HepG2 (cell line): Measurements from ENCODE around the gene NEMP2. TPM values are rescaled to one million over a fixed set of nuclear protein-coding genes. Genes with fewer than 3 reads are reported as not detected.
A peak's percentile ranks its signal among the peaks of the same experiment; 100 is the strongest.

Experiments
- ATAC-seq: fragments of 200-7000 bp; cut with Tn5 transposase; 3 replicates; pipeline ENCODE4 v1.9.1; 2020; ENCODE audit warnings: mild to moderate bottlenecking, moderate library complexity
- Bru-seq: library from RNA; stranded (reverse); fragments of 400-500 nt; gene quantifications from one replicate; lab custom pipeline; 2021; lab: Mats Ljungman, UMichigan
- BruChase-seq, 2 experiments: library from RNA; stranded (reverse); fragments of 400-500 nt; gene quantifications; one replicate each; lab custom pipeline; 2021; lab: Mats Ljungman, UMichigan
- BruUV-seq: library from RNA; stranded (reverse); fragments of 400-500 nt; replicated peaks from 2 replicates; lab custom pipeline; 2021; lab: Mats Ljungman, UMichigan
- CTCF ChIA-PET: fragments of 300-600 bp; formaldehyde crosslinking; extraction: SDS; loops from one replicate; lab custom pipeline; 2021; ENCODE audit warnings: low total read pairs, inconsistent platforms, low intra/inter-chr PET ratio; lab: Yijun Ruan, JAX
- POLR2A ChIA-PET: fragments of 350-600 bp; sonication (Branson Sonifier 250); formaldehyde crosslinking; loops from one replicate; lab custom pipeline; 2020; ENCODE audit warnings: antibody characterized with exemption, inconsistent platforms; lab: Yijun Ruan, JAX
- DNase-seq: peaks from one replicate; pipeline ENCODE4 v3.0.0-alpha.2; 2015; ENCODE audit warnings: low spot score
- FAIRE-seq: peaks from 3 replicates; lab custom pipeline; 2011; peaks lifted over from hg19 to GRCh38; lab: Jason Lieb, UNC
- H2AFZ ChIP-seq: one replicate; pipeline ENCODE4 v1.6.1; 2011; ENCODE audit warnings: low read length, inconsistent platforms
- H3K27ac ChIP-seq: fragments of 300-600 bp; 3 replicates; pipeline ENCODE4 v1.8.0; 2011; ENCODE audit warnings: mixed run types, mild to moderate bottlenecking, mixed read lengths, low read length, inconsistent platforms; ENCODE audit not compliant: insufficient read depth; ENCODE audit errors: extremely low read length
- H3K27me3 ChIP-seq, 2 experiments: fragments of 200-600 bp in 1 of 2; 2 replicates in 1 of 2; 3 replicates in 1 of 2; pipeline versions ENCODE4 v1.6.0 to v1.8.0; 2011; ENCODE audit warnings: low read length in 2 of 2, mild to moderate bottlenecking in 2 of 2, moderate library complexity in 2 of 2, inconsistent platforms in 1 of 2; ENCODE audit not compliant: insufficient read depth in 2 of 2, control insufficient read depth in 1 of 2
- H3K36me3 ChIP-seq, 2 experiments: fragments of 200-600 bp in 1 of 2; replicated peaks in 1 of 2; 2 replicates in 1 of 2; 3 replicates in 1 of 2; pipeline versions ENCODE4 v1.5.1 to v1.8.0; 2011; ENCODE audit warnings: low read length in 2 of 2, inconsistent platforms in 1 of 2; ENCODE audit not compliant: insufficient read depth in 2 of 2, control insufficient read depth in 1 of 2
- H3K4me1 ChIP-seq: 2 replicates; pipeline ENCODE4 v1.5.1; 2012; ENCODE audit warnings: low read length, inconsistent platforms; ENCODE audit not compliant: insufficient read depth
- H3K4me2 ChIP-seq: 2 replicates; pipeline ENCODE4 v1.6.0; 2011; ENCODE audit warnings: low read depth, low read length, inconsistent platforms
- H3K4me3 ChIP-seq, 3 experiments: fragments of 200-600 bp in 1 of 3; sonication (generic), shearing (Covaris generic) in 1 of 3; replicated peaks in 1 of 3; 2 replicates each; pipeline ENCODE4 v1.5.1; 2011 to 2016; ENCODE audit warnings: low read length in 3 of 3, inconsistent platforms in 2 of 3, low read depth in 2 of 3, mild to moderate bottlenecking in 2 of 3, control low read depth in 1 of 3, mixed read lengths in 1 of 3; ENCODE audit not compliant: insufficient read depth in 1 of 3
- H3K79me2 ChIP-seq: one replicate; pipeline ENCODE4 v1.6.1; 2011; ENCODE audit warnings: low read length, inconsistent platforms; ENCODE audit not compliant: insufficient read depth
- H3K9ac ChIP-seq: 2 replicates; pipeline ENCODE4 v1.6.0; 2011; ENCODE audit warnings: mild to moderate bottlenecking, low read depth, low read length, inconsistent platforms; ENCODE audit not compliant: insufficient read depth
- H3K9me3 ChIP-seq: 2 replicates; pipeline ENCODE4 v1.5.1; 2012; ENCODE audit warnings: mild to moderate bottlenecking, low read length
- H4K20me1 ChIP-seq: 2 replicates; pipeline ENCODE4 v1.6.0; 2011; ENCODE audit warnings: inconsistent platforms, mild to moderate bottlenecking, low read length, moderate library complexity; ENCODE audit not compliant: insufficient read depth
- ATAD3A ChIP-seq: sonication (generic); formaldehyde crosslinking; IDR thresholded peaks from 2 replicates; pipeline ENCODE4 v1.4.0; 2020; ENCODE audit warnings: missing genetic modification reagents
- CEBPG ChIP-seq: IDR thresholded peaks from 2 replicates; pipeline ENCODE4 v1.6.1; 2016
- DPF2 ChIP-seq: sonication (generic); formaldehyde crosslinking; IDR thresholded peaks from 2 replicates; pipeline ENCODE4 v1.4.0; 2020; ENCODE audit warnings: mild to moderate bottlenecking, low read depth, missing genetic modification reagents, borderline replicate concordance
- GTF3A ChIP-seq: sonication (generic); formaldehyde crosslinking; conservative IDR thresholded peaks from 2 replicates; pipeline ENCODE4 v1.4.0; 2020; ENCODE audit warnings: mild to moderate bottlenecking, missing genetic modification reagents
- HMGA1 ChIP-seq: sonication (generic); formaldehyde crosslinking; conservative IDR thresholded peaks from 2 replicates; pipeline ENCODE4 v1.4.0; 2020; ENCODE audit warnings: missing genetic modification reagents
- HNRNPL ChIP-seq: fragments of 200-400 bp; formaldehyde crosslinking; IDR thresholded peaks from 2 replicates; pipeline ENCODE4 v1.6.1; 2017; ENCODE audit warnings: mild to moderate bottlenecking, low read depth, low read length
- HOXA5 ChIP-seq: sonication (generic); formaldehyde crosslinking; IDR thresholded peaks from 2 replicates; pipeline ENCODE4 v1.4.0; 2020; ENCODE audit warnings: missing genetic modification reagents
- KLF12 ChIP-seq: sonication (generic); formaldehyde crosslinking; IDR thresholded peaks from 2 replicates; pipeline ENCODE4 v1.4.0; 2020; ENCODE audit warnings: missing genetic modification reagents, borderline replicate concordance
- SRF ChIP-seq: IDR thresholded peaks from 2 replicates; pipeline ENCODE4 v1.6.1; 2011; ENCODE audit warnings: mild to moderate bottlenecking, low read depth, low read length, moderate library complexity
- ZNF367 ChIP-seq: sonication (generic); formaldehyde crosslinking; IDR thresholded peaks from 2 replicates; pipeline ENCODE4 v1.4.0; 2020; ENCODE audit warnings: missing genetic modification reagents, borderline replicate concordance
- ZNF776 ChIP-seq: sonication (generic); formaldehyde crosslinking; IDR thresholded peaks from 2 replicates; pipeline ENCODE4 v1.4.0; 2020; ENCODE audit warnings: mild to moderate bottlenecking, missing genetic modification reagents
- WGBS: methylation state at CpG from one replicate; pipeline ENCODE4 v1.1.6; 2017; ENCODE audit warnings: low lambda C conversion rate; 5-methylcytosine and 5-hydroxymethylcytosine counted together
- in situ Hi-C: cut with HindIII; loops from 2 replicates; pipeline ENCODE4 v1.10.0; 2017; ENCODE audit warnings: low pct_unique_long_range_greater_than_20kb; ENCODE audit not compliant: extremely low pct_ligation_motif_present
- intact Hi-C: fragments of 100-400 bp; cut with micrococcal nuclease; formaldehyde crosslinking; loops from one replicate; pipeline ENCODE4 v1.10.0; 2022; ENCODE audit not compliant: unreplicated experiment
- long read RNA-seq, 2 experiments: library from RNA in 1 of 2; library from polyadenylated mRNA in 1 of 2; stranded (forward) in 1 of 2; unstranded in 1 of 2; transcript quantifications; one replicate each; pipeline ENCODE4 v2.0.0, GENCODE V29; 2019 to 2022
- polyA minus RNA-seq, 3 experiments: library from RNA; depleted of rRNA, polyadenylated mRNA; stranded (reverse); fragments of >200 nt; gene quantifications; 2 replicates each; pipeline ENCODE4 v1.2.3, GENCODE V29; 2011; ENCODE audit warnings: low replicate concordance in 1 of 3
- polyA plus RNA-seq, 8 experiments: library from polyadenylated mRNA; depleted of rRNA in 3 of 8; stranded (reverse) in 7 of 8; unstranded in 1 of 8; fragments of >200 nt; fragmentation: Illumina TruSeq in 4 of 8; extraction: Trizol in 4 of 8; gene quantifications; 2 replicates each; pipeline versions ENCODE4 v1.2.1 to v1.2.3, GENCODE V29; 2011 to 2016; ENCODE audit warnings: low read depth in 4 of 8, missing spikeins in 1 of 8, mixed read lengths in 1 of 8; ENCODE audit not compliant: insufficient read depth in 1 of 8
- total RNA-seq, 5 experiments: library from RNA; depleted of rRNA; stranded (reverse); fragments of >200 nt; fragmentation: Illumina TruSeq; extraction: Trizol; gene quantifications; 2 replicates each; pipeline ENCODE4 v1.2.3, GENCODE V29; 2016; ENCODE audit warnings: low read depth in 1 of 5
- TF ChIP-seq, protein P1 (sequence below): sonication (generic); formaldehyde crosslinking; IDR thresholded peaks from 2 replicates; pipeline ENCODE4 v1.5.0; 2020; ENCODE audit warnings: missing genetic modification reagents, mild to moderate bottlenecking, borderline replicate concordance
- TF ChIP-seq, protein P2 (sequence below): sonication (generic); formaldehyde crosslinking; IDR thresholded peaks from 2 replicates; pipeline ENCODE4 v1.4.0; 2020; ENCODE audit warnings: missing genetic modification reagents

NEMP2 gene, protein sequence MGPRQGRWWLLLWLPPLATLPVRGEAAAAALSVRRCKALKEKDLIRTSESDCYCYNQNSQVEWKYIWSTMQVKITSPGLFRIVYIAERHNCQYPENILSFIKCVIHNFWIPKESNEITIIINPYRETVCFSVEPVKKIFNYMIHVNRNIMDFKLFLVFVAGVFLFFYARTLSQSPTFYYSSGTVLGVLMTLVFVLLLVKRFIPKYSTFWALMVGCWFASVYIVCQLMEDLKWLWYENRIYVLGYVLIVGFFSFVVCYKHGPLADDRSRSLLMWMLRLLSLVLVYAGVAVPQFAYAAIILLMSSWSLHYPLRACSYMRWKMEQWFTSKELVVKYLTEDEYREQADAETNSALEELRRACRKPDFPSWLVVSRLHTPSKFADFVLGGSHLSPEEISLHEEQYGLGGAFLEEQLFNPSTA
- total RNA-seq (2016; rRNA removed; fragmentation: Illumina TruSeq; extraction: Trizol), result 7.8 and 9.8 TPM in 2 replicates
- 3.3 and 4.6 TPM in 2 replicates for total RNA-seq (2016; cell fraction: cytosol; rRNA removed; fragmentation: Illumina TruSeq; extraction: Trizol; ENCODE audit: low read depth)
- 8.3 and 9.0 TPM in 2 replicates for total RNA-seq (2016; cell fraction: insoluble cytoplasmic fraction; rRNA removed; fragmentation: Illumina TruSeq; extraction: Trizol)
- 6.5 and 7.6 TPM in 2 replicates for total RNA-seq (2016; cell fraction: membrane; rRNA removed; fragmentation: Illumina TruSeq; extraction: Trizol)
- 9.1 and 11.4 TPM in 2 replicates for total RNA-seq (2016; cell fraction: nucleus; rRNA removed; fragmentation: Illumina TruSeq; extraction: Trizol)
- 2.4 and 3.3 TPM in 2 replicates for polyA plus RNA-seq (2011; rRNA removed)
- 1.9 and 4.3 TPM in 2 replicates for polyA plus RNA-seq (2011; cell fraction: cytosol; rRNA removed)
- polyA plus RNA-seq (2011; cell fraction: nucleus; rRNA removed), result 1.3 and 2.1 TPM in 2 replicates
- 4.0 and 10.3 TPM in 2 replicates for polyA plus RNA-seq (2012)
- polyA plus RNA-seq (2016; cell fraction: cytosol; fragmentation: Illumina TruSeq; extraction: Trizol; ENCODE audit: low read depth), result 1.8 and 2.3 TPM in 2 replicates
- polyA plus RNA-seq (2016; cell fraction: insoluble cytoplasmic fraction; fragmentation: Illumina TruSeq; extraction: Trizol; ENCODE audit: low read depth), result 5.0 and 6.7 TPM in 2 replicates
- 3.9 and 4.2 TPM in 2 replicates for polyA plus RNA-seq (2016; cell fraction: membrane; fragmentation: Illumina TruSeq; extraction: Trizol; ENCODE audit: low read depth)
- 5.9 and 7.7 TPM in 2 replicates for polyA plus RNA-seq (2016; cell fraction: nucleus; fragmentation: Illumina TruSeq; extraction: Trizol; ENCODE audit: insufficient read depth, low read depth)
- 11.9 and 13.0 TPM in 2 replicates for polyA minus RNA-seq (2011; rRNA and poly(A)+ RNA removed; ENCODE audit: low replicate concordance)
- polyA minus RNA-seq (2011; cell fraction: cytosol; rRNA and poly(A)+ RNA removed), result 4.2 and 8.0 TPM in 2 replicates
- polyA minus RNA-seq (2011; cell fraction: nucleus; rRNA and poly(A)+ RNA removed), result 16.9 and 24.9 TPM in 2 replicates
- percentile 61 among the genes with signal in this experiment for Bru-seq, nascent RNA
- percentile 53 among the genes with signal in this experiment for BruChase-seq, experiment 1, labeled RNA remaining after a 6-hour chase
- percentile 62 among the genes with signal in this experiment for BruChase-seq, experiment 2, labeled RNA remaining after a 2-hour chase
- long read RNA-seq, experiment 1, full-length matches to known transcripts, result 3 of 4 reads
- long read RNA-seq, experiment 1, partial matches to known transcripts, result 0 of 4 reads
- long read RNA-seq, experiment 1, other reads (novel, unspliced or antisense), result 1 of 4 reads
- long read RNA-seq, experiment 2, full-length matches to known transcripts, result 4 of 17 reads
- long read RNA-seq, experiment 2, partial matches to known transcripts, result 1 of 17 reads
- long read RNA-seq, experiment 2, other reads (novel, unspliced or antisense), result 12 of 17 reads

DNA sequence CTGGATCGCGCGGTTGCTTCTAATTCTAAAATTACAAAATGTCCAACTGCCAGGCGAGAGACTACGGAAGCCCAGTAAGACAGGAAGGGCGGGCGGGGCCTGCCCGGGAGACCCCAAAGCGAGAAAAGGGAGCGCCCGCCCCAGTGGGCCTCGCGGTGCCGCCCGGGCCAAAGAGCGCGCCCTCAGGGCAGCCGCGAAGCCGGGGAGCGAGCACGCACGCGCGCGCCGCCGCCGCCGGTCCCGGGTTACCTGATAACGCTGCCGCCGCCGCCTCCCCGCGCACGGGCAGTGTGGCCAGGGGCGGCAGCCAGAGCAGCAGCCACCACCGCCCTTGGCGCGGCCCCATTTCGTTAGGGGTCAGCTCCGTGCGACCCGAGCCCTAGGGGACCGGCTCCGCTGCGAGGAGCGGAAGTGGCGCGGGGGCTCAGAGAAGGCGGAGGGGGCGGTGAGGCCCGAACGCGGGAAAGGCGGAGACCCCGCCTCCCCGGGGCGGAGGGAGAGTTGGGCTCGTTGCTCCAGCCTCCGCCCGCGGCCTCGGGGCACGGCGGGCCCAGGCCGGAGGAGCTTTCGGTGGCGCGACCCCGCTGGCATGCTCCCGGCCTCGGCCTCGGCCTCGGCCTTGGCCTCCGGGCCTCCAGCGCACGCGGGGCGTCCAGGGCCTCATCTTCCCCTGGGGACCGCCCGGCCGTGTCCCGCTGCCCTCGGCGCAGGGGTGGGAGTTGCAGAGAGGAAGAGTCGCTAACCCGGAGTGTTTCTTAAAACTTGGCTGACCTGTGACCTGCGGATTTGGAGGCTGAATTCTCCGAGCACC is at the start of gene NEMP2:
NEMP2 (minus strand) TSS at position 413 of the 811 bp plus-strand sequence; CDS start at position 346, 67 bp downstream.
- 0% methylated on average over 19 of the region's 92 CpGs for whole genome bisulfite sequencing
- FAIRE-seq (no peak), ATAC-seq (peak; percentile 91), DNase-seq (peak; percentile 77)
- Histone ChIP-seq H3K79me2 (peaks cover 6% of the 10 kb centered on the region), H3K27ac (peak within 1 kb of the TSS; percentile 91), H4K20me1 (no peaks in the 10 kb centered on the region), H3K4me2 (peak within 1 kb of the TSS; percentile 94), H3K9me3 (peaks cover 21% of the 10 kb centered on the region), H3K9ac (peak within 1 kb of the TSS; percentile 88), H3K4me3 (peak within 1 kb of the TSS; percentile 77 to 90 (median 85)), H3K36me3 (no peaks in the 10 kb centered on the region), H3K27me3 (no peaks in the 10 kb centered on the region), H2AFZ (peak within 1 kb of the TSS; percentile 92), H3K4me1 (peaks cover 50% of the 10 kb centered on the region)
- intact Hi-C loops (loop anchor here (2.0 to 10.0 kb wide), 2 partner anchors 114 to 270 kb away; partner anchors contain the start of gene NAB1), in situ Hi-C loops (no loop called here)
- POLR2A ChIA-PET, result interaction anchor here (0.6 to 2.2 kb wide), 10 partner anchors 11 to 354 kb away, joined by 3 to 11 read pairs (median 6); partner anchors contain the start of genes HIBCH and NAB1
- CTCF ChIA-PET, result no interaction called here
- BruUV-seq, result no TSS peak
- TF ChIP-seq, protein P1, sequence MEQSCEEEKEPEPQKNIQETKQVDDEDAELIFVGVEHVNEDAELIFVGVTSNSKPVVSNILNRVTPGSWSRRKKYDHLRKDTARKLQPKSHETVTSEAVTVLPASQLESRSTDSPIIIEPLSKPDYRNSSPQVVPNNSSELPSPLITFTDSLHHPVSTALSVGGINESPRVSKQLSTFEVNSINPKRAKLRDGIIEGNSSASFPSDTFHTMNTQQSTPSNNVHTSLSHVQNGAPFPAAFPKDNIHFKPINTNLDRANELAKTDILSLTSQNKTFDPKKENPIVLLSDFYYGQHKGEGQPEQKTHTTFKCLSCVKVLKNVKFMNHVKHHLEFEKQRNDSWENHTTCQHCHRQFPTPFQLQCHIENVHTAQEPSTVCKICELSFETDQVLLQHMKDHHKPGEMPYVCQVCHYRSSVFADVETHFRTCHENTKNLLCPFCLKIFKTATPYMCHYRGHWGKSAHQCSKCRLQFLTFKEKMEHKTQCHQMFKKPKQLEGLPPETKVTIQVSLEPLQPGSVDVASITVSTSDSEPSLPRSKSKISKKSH (CRISPR knock-in tag), result peak; percentile 95
- TF ChIP-seq ZNF367 (CRISPR knock-in tag), result no peak
- peak; percentile 67; the same call in 1 of the 2 replicates for TF ChIP-seq KLF12 (CRISPR knock-in tag)
- no peak for TF ChIP-seq HMGA1 (CRISPR knock-in tag)
- 0 out of 2 replicates have a peak, but pooled peaks have one; percentile 4 for TF ChIP-seq SRF
- TF ChIP-seq HOXA5, result peak; percentile 62; the same call in 1 of the 2 replicates
- peak; percentile 95 for TF ChIP-seq GTF3A (CRISPR knock-in tag)
- TF ChIP-seq ZNF776, result peak; percentile 99
- no peak; the same call in 1 of the 2 replicates for TF ChIP-seq HNRNPL
- 0 out of 2 replicates have a peak, but pooled peaks have one; percentile 22 for TF ChIP-seq ATAD3A (CRISPR knock-in tag)
- TF ChIP-seq, protein P2, sequence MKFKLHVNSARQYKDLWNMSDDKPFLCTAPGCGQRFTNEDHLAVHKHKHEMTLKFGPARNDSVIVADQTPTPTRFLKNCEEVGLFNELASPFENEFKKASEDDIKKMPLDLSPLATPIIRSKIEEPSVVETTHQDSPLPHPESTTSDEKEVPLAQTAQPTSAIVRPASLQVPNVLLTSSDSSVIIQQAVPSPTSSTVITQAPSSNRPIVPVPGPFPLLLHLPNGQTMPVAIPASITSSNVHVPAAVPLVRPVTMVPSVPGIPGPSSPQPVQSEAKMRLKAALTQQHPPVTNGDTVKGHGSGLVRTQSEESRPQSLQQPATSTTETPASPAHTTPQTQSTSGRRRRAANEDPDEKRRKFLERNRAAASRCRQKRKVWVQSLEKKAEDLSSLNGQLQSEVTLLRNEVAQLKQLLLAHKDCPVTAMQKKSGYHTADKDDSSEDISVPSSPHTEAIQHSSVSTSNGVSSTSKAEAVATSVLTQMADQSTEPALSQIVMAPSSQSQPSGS (CRISPR knock-in tag), result peak; percentile 73; the same call in 1 of the 2 replicates
- peak; percentile 43 for TF ChIP-seq CEBPG
- no peak for TF ChIP-seq DPF2 (CRISPR knock-in tag)
